Measurements from ENCODE around the gene DDX46.
A peak's percentile ranks its signal among the peaks of the same experiment; 100 is the strongest.

Gene DDX46

DNA sequence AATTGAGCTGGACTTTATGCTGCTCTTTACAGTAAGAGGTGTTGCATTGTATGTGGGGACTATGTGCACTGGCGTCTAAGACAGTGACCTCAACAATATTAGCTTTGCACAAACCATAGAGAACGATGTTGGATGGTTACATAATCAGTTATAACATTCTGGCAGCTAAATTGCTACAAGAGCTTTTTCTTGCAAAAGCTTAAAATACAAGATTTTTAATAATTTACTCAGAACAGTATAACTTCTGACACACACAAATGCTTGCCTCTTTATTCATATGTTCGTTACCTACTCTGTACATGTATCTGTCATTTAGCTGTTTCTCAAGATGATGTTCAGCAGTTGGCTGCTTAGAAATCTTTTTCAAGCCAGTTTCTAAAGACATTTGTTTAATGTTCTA lies 98.8 kb downstream of the DDX46 start:
- TF ChIP-seq, protein P1, sequence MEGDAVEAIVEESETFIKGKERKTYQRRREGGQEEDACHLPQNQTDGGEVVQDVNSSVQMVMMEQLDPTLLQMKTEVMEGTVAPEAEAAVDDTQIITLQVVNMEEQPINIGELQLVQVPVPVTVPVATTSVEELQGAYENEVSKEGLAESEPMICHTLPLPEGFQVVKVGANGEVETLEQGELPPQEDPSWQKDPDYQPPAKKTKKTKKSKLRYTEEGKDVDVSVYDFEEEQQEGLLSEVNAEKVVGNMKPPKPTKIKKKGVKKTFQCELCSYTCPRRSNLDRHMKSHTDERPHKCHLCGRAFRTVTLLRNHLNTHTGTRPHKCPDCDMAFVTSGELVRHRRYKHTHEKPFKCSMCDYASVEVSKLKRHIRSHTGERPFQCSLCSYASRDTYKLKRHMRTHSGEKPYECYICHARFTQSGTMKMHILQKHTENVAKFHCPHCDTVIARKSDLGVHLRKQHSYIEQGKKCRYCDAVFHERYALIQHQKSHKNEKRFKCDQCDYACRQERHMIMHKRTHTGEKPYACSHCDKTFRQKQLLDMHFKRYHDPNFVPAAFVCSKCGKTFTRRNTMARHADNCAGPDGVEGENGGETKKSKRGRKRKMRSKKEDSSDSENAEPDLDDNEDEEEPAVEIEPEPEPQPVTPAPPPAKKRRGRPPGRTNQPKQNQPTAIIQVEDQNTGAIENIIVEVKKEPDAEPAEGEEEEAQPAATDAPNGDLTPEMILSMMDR (IDR thresholded peaks at IDR 0.05; ENCODE audit: insufficient read depth, low read depth, low read length, missing control alignments), result no peak
- no peak overlapping the region for H3K4me3 ChIP-seq (ENCODE audit: low read depth, low read length)
- DNase-seq (ENCODE audit: low read depth), result no peak

GRCh38 chr5:134864707-134865106 lies 106.1 kb downstream of the DDX46 start:
- DNase-seq (ENCODE audit: low read depth), result no peak
- TF ChIP-seq, protein P1 (IDR thresholded peaks at IDR 0.05; ENCODE audit: insufficient read depth, low read depth, low read length, missing control alignments), result no peak
- H3K4me3 ChIP-seq (ENCODE audit: low read depth, low read length), result no peak overlapping the region

- peak overlapping the region; percentile 95 for H3K4me3 ChIP-seq (ENCODE audit: low read depth, low read length)
- peak; percentile 17 for DNase-seq (ENCODE audit: low read depth)
- TF ChIP-seq, protein P1 (IDR thresholded peaks at IDR 0.05; ENCODE audit: insufficient read depth, low read depth, low read length, missing control alignments), result no peak
These were observed 114.9 kb downstream of the DDX46 start for GRCh38 chr5:134873494-134873893.

GRCh38 chr5:134873987-134874830 lies 115.6 kb downstream of the DDX46 start, which contains the start of gene TXNDC15:
TSS of gene TXNDC15 (plus strand) at chr5:134874371. CDS start at chr5:134874428, 57 bp downstream.
- peak within 1 kb of the TSS; percentile 95 for H3K4me3 ChIP-seq (ENCODE audit: low read depth, low read length)
- TF ChIP-seq, protein P1 (IDR thresholded peaks at IDR 0.05; ENCODE audit: insufficient read depth, low read depth, low read length, missing control alignments), result no peak
- DNase-seq (ENCODE audit: low read depth), result peak; percentile 92

DNA sequence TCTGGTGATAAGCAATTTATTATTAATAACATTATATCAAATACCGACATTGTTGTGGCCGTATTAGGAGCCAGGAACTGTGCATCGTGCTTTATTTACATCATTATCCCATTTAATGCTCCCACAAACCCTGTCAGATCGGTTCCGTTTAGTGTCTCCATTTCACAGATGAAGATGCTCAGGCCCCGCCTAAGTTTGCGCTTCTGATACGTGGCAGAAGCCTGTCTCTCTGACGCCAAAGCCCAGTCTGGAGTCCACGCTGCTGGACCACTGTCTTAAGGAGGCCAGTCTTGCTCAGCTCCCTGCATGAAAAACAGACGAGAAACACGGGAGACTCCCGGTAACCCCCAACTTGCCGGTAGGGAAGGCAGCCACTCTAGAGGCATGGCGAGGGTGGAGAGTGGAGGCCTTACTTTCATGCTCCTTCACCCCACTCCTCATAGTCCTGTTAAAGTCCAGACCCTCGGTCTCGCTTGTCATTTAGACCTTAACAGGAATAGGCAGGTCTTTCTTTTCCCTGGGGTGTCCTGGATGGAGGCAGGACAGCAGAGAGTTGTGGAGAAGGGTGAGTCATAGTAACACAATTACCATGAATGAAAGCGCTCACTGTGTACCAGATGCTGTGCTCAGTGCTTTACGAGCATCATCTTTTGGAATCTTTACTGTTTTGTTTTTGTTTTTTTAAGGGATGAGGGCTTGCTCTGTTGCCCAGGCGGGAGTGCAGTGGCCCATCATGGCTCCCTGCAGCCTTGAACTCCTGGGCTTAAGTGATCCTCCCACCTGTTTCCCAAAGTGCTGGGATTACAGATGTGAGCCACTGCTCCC lies 116.5 kb downstream of the DDX46 start:
- peak; percentile 73 for DNase-seq (ENCODE audit: low read depth)
- H3K4me3 ChIP-seq (ENCODE audit: low read depth, low read length), result peak overlapping the region; percentile 95
- TF ChIP-seq, protein P1 (IDR thresholded peaks at IDR 0.05; ENCODE audit: insufficient read depth, low read depth, low read length, missing control alignments), result no peak

DNA sequence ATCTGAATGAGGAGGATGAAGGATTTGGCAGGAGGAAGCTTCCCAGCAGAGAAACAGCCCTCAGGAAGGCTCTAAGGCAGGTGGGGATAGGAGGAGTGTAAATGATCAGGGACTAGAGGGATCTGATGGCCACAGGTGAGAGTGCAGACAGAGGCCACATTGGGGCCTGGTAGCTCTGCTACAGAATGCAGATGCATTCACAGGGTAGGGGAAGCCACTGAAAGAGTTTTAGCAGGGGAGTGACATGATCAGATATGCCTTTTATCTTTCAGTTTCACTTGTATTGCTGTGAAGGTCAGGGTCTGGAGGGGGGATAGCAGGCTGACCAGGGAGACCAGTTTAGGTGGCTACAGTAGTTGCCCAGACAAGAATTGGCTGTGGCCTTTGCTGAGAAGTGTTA lies 118.6 kb downstream of the DDX46 start:
- TF ChIP-seq, protein P1 (IDR thresholded peaks at IDR 0.05; ENCODE audit: insufficient read depth, low read depth, low read length, missing control alignments), result no peak
- DNase-seq (ENCODE audit: low read depth), result peak; percentile 69
- no peak overlapping the region for H3K4me3 ChIP-seq (ENCODE audit: low read depth, low read length)
